OCI-LY7 (cell line): ENCODE measurements around the gene UNC5B. TPM values are rescaled to one million over a fixed set of nuclear protein-coding genes. Genes with fewer than 3 reads are reported as not detected.

Source experiments
- BruUV-seq: library from RNA; stranded (reverse); fragments of 400-500 nt; replicated peaks from 2 replicates; lab custom pipeline; 2021; lab: Mats Ljungman, UMichigan
- CTCF ChIA-PET: fragments of 300-600 bp; sonication (Branson Sonifier 250); formaldehyde crosslinking; loops from one replicate; lab custom pipeline; 2022; ENCODE audit warnings: antibody characterized with exemption; ENCODE audit not compliant: unreplicated experiment; lab: Charles Lee
- POLR2A ChIA-PET: fragments of 300-600 bp; sonication (Branson Sonifier 250); formaldehyde crosslinking; loops from one replicate; lab custom pipeline; 2022; ENCODE audit warnings: antibody characterized with exemption; lab: Charles Lee
- DNase-seq: peaks from one replicate; pipeline ENCODE4 v3.0.0-alpha.2; 2015; ENCODE audit warnings: low spot score
- H2AFZ ChIP-seq: fragments of 200-600 bp; sonication (generic), shearing (Covaris generic); 2 replicates; pipeline ENCODE4 v1.6.1; 2014; ENCODE audit warnings: mild to moderate bottlenecking, antibody characterized with exemption, low read length, moderate library complexity
- H3K27ac ChIP-seq: fragments of 200-600 bp; sonication (generic); 2 replicates; pipeline ENCODE4 v1.5.1; 2014; ENCODE audit warnings: mixed run types, low read depth, mild to moderate bottlenecking, moderate library complexity, low read length, inconsistent platforms; ENCODE audit not compliant: poor library complexity, severe bottlenecking
- H3K36me3 ChIP-seq: fragments of 200-600 bp; sonication (generic); 2 replicates; pipeline ENCODE4 v1.6.1; 2014; ENCODE audit warnings: mild to moderate bottlenecking, antibody characterized with exemption, low read length, moderate library complexity, mixed read lengths; ENCODE audit not compliant: insufficient read depth
- H3K4me1 ChIP-seq: fragments of 200-600 bp; sonication (generic); 2 replicates; pipeline ENCODE4 v1.5.1; 2014; ENCODE audit warnings: mild to moderate bottlenecking, low read length; ENCODE audit not compliant: insufficient read depth, poor library complexity, severe bottlenecking
- H3K4me2 ChIP-seq: fragments of 200-600 bp; sonication (generic); 2 replicates; pipeline ENCODE4 v1.6.1; 2014; ENCODE audit warnings: mild to moderate bottlenecking, low read length
- H3K4me3 ChIP-seq: fragments of 200-600 bp; sonication (generic); 2 replicates; pipeline ENCODE4 v1.5.1; 2014; ENCODE audit warnings: mild to moderate bottlenecking, low read depth, low read length; ENCODE audit not compliant: poor library complexity, severe bottlenecking
- H3K79me2 ChIP-seq: fragments of 200-600 bp; sonication (generic); 2 replicates; pipeline ENCODE4 v1.6.1; 2016; ENCODE audit warnings: low read depth, mild to moderate bottlenecking, low read length, moderate library complexity, mixed read lengths; ENCODE audit not compliant: insufficient read depth
- H3K9me2 ChIP-seq: fragments of 200-600 bp; sonication (generic); 2 replicates; pipeline ENCODE4 v1.6.1; 2016; ENCODE audit warnings: mild to moderate bottlenecking, low read length, mixed read lengths; ENCODE audit not compliant: insufficient read depth
- H3K9me3 ChIP-seq: fragments of 200-600 bp; sonication (generic); 2 replicates; pipeline ENCODE4 v1.6.1; 2014; ENCODE audit warnings: mild to moderate bottlenecking, mixed run types, low read length, mixed read lengths
- H4K20me1 ChIP-seq: fragments of 200-600 bp; sonication (generic); 2 replicates; pipeline ENCODE4 v1.6.1; 2014; ENCODE audit warnings: mild to moderate bottlenecking, antibody characterized with exemption, low read length, moderate library complexity, mixed read lengths; ENCODE audit not compliant: insufficient read depth
- CTCF ChIP-seq: fragments of 200-600 bp; sonication (generic); conservative IDR thresholded peaks from 2 replicates; pipeline ENCODE4 v1.5.1; 2014; ENCODE audit warnings: mild to moderate bottlenecking, antibody characterized with exemption, low read length, moderate library complexity, mixed read lengths
- EZH2phosphoT487 ChIP-seq: fragments of 200-600 bp; sonication (generic); IDR thresholded peaks from 2 replicates; pipeline ENCODE4 v1.6.1; 2018; ENCODE audit warnings: low read depth, borderline replicate concordance, mild to moderate bottlenecking, mixed run types, antibody characterized with exemption, low read length, moderate library complexity, mixed read lengths
- intact Hi-C: fragments of 100-400 bp; cut with micrococcal nuclease; formaldehyde crosslinking; loops from one replicate; pipeline ENCODE4 v1.10.0; 2022; ENCODE audit not compliant: unreplicated experiment
- total RNA-seq, 2 experiments: library from RNA; depleted of rRNA in 1 of 2; stranded (reverse); fragments of >200 nt in 1 of 2; shearing (Covaris generic) in 1 of 2; gene quantifications; 2 replicates each; pipeline ENCODE4 v1.2.3, GENCODE V29; 2014 to 2022

Gene UNC5B
- total RNA-seq, 2 experiments from 2014 or later: not detected

GRCh38 chr10:71238626-71239025, 26.3 kb downstream of the UNC5B start:
- Histone ChIP-seq H3K79me2 (no peaks in the 10 kb centered on the region), H3K9me3 (no peaks in the 10 kb centered on the region), H3K9me2 (no peaks in the 10 kb centered on the region), H4K20me1 (no peaks in the 10 kb centered on the region), H3K36me3 (no peaks in the 10 kb centered on the region), H3K4me3 (no peak overlapping the region), H3K4me1 (peaks cover 3% of the 10 kb centered on the region), H2AFZ (no peak overlapping the region), H3K4me2 (no peak overlapping the region), H3K27ac (no peak overlapping the region)
- TF ChIP-seq EZH2phosphoT487: no peak
- no peak for TF ChIP-seq CTCF
- intact Hi-C loops: no loop called here
- CTCF ChIA-PET: no interaction called here
- POLR2A ChIA-PET: no interaction called here
- no peak for DNase-seq
- BruUV-seq: no TSS peak

- H3K4me1 ChIP-seq: peaks cover 3% of the 10 kb centered on the region
Observed at GRCh38 chr10:71239131-71239915, 27.0 kb downstream of the UNC5B start.

More at GRCh38 chr10:71239131-71239915, 27.0 kb downstream of the UNC5B start:
- no peaks in the 10 kb centered on the region for H3K9me2 ChIP-seq
- H3K4me2 ChIP-seq: no peak overlapping the region
- no peaks in the 10 kb centered on the region for H4K20me1 ChIP-seq
- TF ChIP-seq EZH2phosphoT487 (no peak), CTCF (no peak)
- DNase-seq: no peak
- no peak overlapping the region for H3K27ac ChIP-seq
- BruUV-seq: no TSS peak
- no peaks in the 10 kb centered on the region for H3K9me3 ChIP-seq
- no peaks in the 10 kb centered on the region for H3K36me3 ChIP-seq
- no peaks in the 10 kb centered on the region for H3K79me2 ChIP-seq
- intact Hi-C loops: no loop called here
- ChIA-PET CTCF (no interaction called here), POLR2A (no interaction called here)
- H2AFZ ChIP-seq: no peak overlapping the region
- H3K4me3 ChIP-seq: no peak overlapping the region
